Activated CD4-positive, alpha-beta T cell treated with anti-CD3 and anti-CD28 coated beads, Interleukin-2, amount 50 U/mL, for 1 hour (primary cell): ENCODE results near the gene UBALD1.
"Not testable (repeated sequence)": the region's sequence is repeated elsewhere in the genome, so short reads cannot be mapped to it uniquely, and the experiment has no call there.

Experiments used
- DNase-seq: peaks from one replicate; pipeline ENCODE4 v3.0.0-alpha.2; 2020

Gene UBALD1

GRCh38 chr16:4593086-4593485 lies 21.6 kb downstream of the UBALD1 start:
- no peak for DNase-seq

- no peak for DNase-seq
Measured at GRCh38 chr16:4591706-4592470, 22.8 kb downstream of the UBALD1 start.

- DNase-seq: no peak
Measured at GRCh38 chr16:4591191-4591590, 23.5 kb downstream of the UBALD1 start.

GRCh38 chr16:4588961-4589360 lies 25.7 kb downstream of the UBALD1 start:
- DNase-seq: no peak

- no peak for DNase-seq
Measured at GRCh38 chr16:4588386-4588785, 26.3 kb downstream of the UBALD1 start.

GRCh38 chr16:4586291-4586690 lies 28.4 kb downstream of the UBALD1 start:
- no peak for DNase-seq

GRCh38 chr16:4583906-4584305 lies 30.8 kb downstream of the UBALD1 start:
- no peak for DNase-seq

GRCh38 chr16:4580250-4580649 lies 34.4 kb downstream of the UBALD1 start:
- DNase-seq: no peak

- DNase-seq: no peak
Measured at GRCh38 chr16:4578961-4579530, 35.6 kb downstream of the UBALD1 start.

GRCh38 chr16:4576008-4576407 lies 38.7 kb downstream of the UBALD1 start:
- DNase-seq: no peak

GRCh38 chr16:4574919-4575705 lies 39.6 kb downstream of the UBALD1 start:
- DNase-seq: no peak

GRCh38 chr16:4573926-4574325 lies 40.8 kb downstream of the UBALD1 start:
- not testable (repeated sequence) for DNase-seq

GRCh38 chr16:4572715-4573114 lies 42.0 kb downstream of the UBALD1 start:
- no peak for DNase-seq

- DNase-seq: no peak
Measured at GRCh38 chr16:4570688-4571321, 43.9 kb downstream of the UBALD1 start.

GRCh38 chr16:4570086-4570485 lies 44.6 kb downstream of the UBALD1 start:
- no peak for DNase-seq

- no peak for DNase-seq
Measured at GRCh38 chr16:4566144-4566543, 48.5 kb downstream of the UBALD1 start.

- DNase-seq: no peak
Measured at GRCh38 chr16:4564661-4565267, 49.9 kb downstream of the UBALD1 start.

GRCh38 chr16:4561596-4561995 lies 53.1 kb downstream of the UBALD1 start:
- no peak for DNase-seq
